ENCODE data around the gene CGB2.

Gene CGB2

DNA sequence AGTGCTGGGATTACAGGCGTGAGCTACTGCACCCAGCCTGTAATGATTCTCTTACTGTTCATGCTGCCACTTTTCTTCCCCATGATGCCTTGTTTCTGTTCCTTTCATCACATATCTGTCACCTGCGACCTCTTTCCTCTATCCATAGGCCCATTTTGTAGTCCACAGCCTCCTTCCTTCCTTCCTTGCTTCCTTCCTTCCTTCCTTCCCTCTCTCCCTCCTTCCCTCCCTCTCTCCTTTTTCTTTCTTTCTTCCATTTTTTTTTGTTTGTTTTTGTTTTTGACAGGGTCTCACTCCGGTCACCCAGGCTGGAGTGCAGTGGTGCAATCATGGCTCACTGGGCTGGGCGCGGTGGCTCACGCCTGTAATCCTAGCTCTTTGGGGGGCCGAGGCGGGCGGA lies 42.8 kb upstream of the CGB2 start:
- DNase-seq (ENCODE audit: extremely low read depth, insufficient read length), result no peak
- Histone ChIP-seq H3K4me3 (replicated peaks; ENCODE audit: low read depth, low read length) (no peak overlapping the region), H3K27me3 (replicated peaks; ENCODE audit: control insufficient read depth, insufficient read depth, low read length) (no peaks in the 10 kb centered on the region), H3K36me3 (ENCODE audit: control insufficient read depth, insufficient read depth, low read length) (peaks cover 18% of the 10 kb centered on the region)
- no peak for TF ChIP-seq CTCF (IDR thresholded peaks at IDR 0.05; ENCODE audit: insufficient read depth, low read length, poor library complexity, severe bottlenecking)

- no peak for TF ChIP-seq CTCF (IDR thresholded peaks at IDR 0.05; ENCODE audit: insufficient read depth, low read length, poor library complexity, severe bottlenecking)
- Histone ChIP-seq H3K36me3 (ENCODE audit: control insufficient read depth, insufficient read depth, low read length) (peaks cover 18% of the 10 kb centered on the region), H3K4me3 (replicated peaks; ENCODE audit: low read depth, low read length) (no peak overlapping the region), H3K27me3 (replicated peaks; ENCODE audit: control insufficient read depth, insufficient read depth, low read length) (no peaks in the 10 kb centered on the region)
- DNase-seq (ENCODE audit: extremely low read depth, insufficient read length), result no peak
Observed at GRCh38 chr19:48989701-48990291, 41.9 kb upstream of the CGB2 start.

GRCh38 chr19:48990400-48990799 lies 41.3 kb upstream of the CGB2 start:
- DNase-seq (ENCODE audit: extremely low read depth, insufficient read length), result no peak
- Histone ChIP-seq H3K36me3 (ENCODE audit: control insufficient read depth, insufficient read depth, low read length) (peaks cover 12% of the 10 kb centered on the region), H3K27me3 (replicated peaks; ENCODE audit: control insufficient read depth, insufficient read depth, low read length) (no peaks in the 10 kb centered on the region), H3K4me3 (replicated peaks; ENCODE audit: low read depth, low read length) (no peak overlapping the region)
- TF ChIP-seq CTCF (IDR thresholded peaks at IDR 0.05; ENCODE audit: insufficient read depth, low read length, poor library complexity, severe bottlenecking), result no peak

GRCh38 chr19:48991011-48991609 lies 40.6 kb upstream of the CGB2 start:
- Histone ChIP-seq H3K27me3 (replicated peaks; ENCODE audit: control insufficient read depth, insufficient read depth, low read length) (no peaks in the 10 kb centered on the region), H3K36me3 (ENCODE audit: control insufficient read depth, insufficient read depth, low read length) (peaks cover 9% of the 10 kb centered on the region), H3K4me3 (replicated peaks; ENCODE audit: low read depth, low read length) (no peak overlapping the region; the same call in 1 of the 2 replicates)
- DNase-seq (ENCODE audit: extremely low read depth, insufficient read length), result no peak
- no peak for TF ChIP-seq CTCF (IDR thresholded peaks at IDR 0.05; ENCODE audit: insufficient read depth, low read length, poor library complexity, severe bottlenecking)

DNA sequence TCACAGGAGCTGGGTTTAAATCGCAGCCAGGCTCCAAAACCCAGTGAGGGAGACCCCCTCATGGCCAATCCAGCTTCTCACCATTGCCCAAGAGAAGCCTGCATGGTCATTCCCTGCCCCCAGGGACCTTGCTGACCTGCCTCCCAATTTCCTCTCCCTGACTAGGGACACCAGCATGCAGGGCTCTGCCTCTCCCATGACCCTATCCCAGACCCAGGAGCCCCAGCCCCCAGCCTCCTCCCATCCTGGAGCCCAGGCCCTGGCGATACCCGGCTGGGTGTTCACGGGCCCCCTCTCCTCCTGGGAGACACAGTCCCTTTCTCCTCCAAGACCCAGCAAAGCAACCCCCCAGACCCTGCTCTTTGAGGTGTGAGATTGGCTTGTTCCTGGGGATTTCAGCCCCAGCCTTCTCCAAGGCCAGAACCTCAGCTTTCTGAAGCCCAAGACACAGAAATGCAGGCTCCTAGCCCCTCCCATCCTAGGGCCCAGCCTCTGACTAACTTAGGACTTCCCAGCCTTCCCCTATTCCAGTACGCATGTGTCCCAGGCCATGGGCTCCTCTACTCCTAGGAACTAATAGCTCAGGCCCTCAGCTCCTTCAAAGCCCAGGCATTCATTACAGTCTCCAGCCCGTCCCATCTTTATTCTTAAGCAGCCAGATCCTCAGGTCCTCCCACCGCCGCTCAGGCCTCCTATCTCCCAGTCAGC lies 39.7 kb upstream of the CGB2 start:
- H3K4me3 ChIP-seq (replicated peaks; ENCODE audit: low read depth, low read length), result peak overlapping the region; percentile 93
- no peak for TF ChIP-seq CTCF (IDR thresholded peaks at IDR 0.05; ENCODE audit: insufficient read depth, low read length, poor library complexity, severe bottlenecking)
- peaks cover 6% of the 10 kb centered on the region for H3K36me3 ChIP-seq (ENCODE audit: control insufficient read depth, insufficient read depth, low read length)
- H3K27me3 ChIP-seq (replicated peaks; ENCODE audit: control insufficient read depth, insufficient read depth, low read length), result no peaks in the 10 kb centered on the region
- DNase-seq (ENCODE audit: extremely low read depth, insufficient read length), result no peak

Data from GM06990 (cell line).